Measurements from ENCODE around the gene UBE2H.
"Not testable (repeated sequence)": the region's sequence is repeated elsewhere in the genome, so short reads cannot be mapped to it uniquely, and the experiment has no call there.

UBE2H gene

DNA sequence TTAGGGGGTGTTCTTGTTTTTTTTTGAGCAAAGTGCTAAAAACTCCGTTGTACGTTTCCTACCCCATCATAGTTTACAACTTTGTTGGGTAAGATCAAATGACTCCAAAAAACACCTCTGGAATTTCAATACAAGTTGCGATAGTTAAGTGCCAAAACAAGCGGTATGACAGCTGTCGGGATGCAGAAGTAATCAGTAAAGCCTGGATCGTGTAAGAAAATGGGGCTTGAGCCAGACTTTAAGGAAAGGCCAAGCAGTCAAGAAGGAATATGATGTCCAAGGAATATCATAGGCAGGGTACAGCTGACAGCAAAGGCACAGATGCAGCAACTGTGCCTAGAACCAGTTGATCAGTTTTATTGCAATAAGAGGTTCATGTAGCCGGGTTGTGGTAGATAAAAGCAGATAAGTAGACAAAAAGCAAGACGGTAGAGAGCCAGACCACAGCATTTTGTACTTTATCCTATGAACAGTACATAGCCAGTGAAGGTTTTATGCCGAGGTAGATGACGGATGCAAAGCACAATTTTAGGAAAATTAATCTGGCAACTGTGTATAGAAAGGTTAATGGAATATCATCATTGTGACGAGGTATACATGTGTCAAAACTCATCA is 45.5 kb downstream of the UBE2H start:
- no peak for DNase-seq

DNA sequence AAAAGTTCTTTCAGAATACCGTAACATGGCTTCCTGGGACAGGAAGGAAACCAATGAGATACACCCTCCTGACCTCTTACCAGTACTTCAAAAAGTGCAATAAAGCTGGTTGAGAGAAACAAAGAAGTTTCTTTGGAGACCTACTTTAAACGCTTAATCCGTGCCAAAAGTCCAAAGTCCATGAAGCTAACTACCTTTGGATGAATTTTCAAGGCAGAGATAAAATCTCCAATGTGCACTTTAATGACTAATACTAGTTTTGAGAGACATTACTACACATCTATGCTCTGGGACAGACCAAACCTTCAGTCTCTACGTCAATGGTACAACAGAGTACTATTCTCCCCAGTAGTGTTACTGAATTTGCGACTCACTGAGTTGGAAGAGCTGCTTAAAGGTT is 46.1 kb downstream of the UBE2H start:
- no peak for DNase-seq

DNA sequence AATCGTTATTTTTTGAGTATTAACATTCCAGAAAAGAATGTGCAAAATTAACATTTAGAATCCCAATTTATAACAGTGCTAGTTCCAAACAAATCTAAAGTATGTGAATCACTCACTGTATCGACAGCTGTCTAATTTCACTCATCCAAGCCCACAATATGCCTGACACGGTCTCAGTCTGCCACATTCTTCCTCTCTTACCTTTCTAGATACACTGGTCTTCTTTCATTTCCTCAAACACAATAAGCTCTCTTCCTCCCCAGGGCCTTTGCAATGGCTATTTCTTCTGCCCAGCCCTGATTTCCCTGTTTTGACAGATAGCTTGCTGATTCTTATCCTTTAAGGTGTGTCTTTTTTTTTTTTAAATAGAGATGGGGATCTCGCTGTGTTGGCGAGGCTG is 48.8 kb downstream of the UBE2H start:
- DNase-seq = no peak

DNA sequence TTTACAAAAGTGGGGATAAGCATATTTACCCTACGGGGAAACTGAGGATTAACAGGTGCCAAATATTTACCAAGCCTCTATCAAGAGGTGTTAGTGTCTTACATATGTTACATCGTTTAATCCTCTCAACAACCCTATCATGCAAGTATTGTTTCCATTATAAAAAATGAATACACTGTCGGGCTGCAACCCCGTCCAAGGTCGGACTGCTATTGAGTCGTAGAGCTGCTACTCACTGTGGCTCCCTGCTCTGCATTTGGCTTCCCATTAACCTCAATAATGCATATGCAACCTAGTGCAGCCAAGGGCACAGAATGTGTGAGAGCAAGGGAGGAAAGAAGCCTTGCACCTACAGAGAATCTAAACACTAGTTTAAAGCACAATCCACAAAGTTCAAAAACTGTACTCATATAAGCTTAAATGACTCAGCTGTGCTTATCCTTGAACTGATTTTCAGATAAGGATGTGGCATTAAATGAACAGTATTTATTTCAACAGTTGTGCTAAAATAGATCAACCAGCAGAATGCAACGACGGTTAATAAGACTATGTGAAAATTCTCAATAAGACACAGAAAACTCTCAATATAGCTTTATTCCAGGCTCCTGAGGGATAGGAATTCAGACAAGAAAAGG is 49.9 kb downstream of the UBE2H start:
- DNase-seq = no peak

DNA sequence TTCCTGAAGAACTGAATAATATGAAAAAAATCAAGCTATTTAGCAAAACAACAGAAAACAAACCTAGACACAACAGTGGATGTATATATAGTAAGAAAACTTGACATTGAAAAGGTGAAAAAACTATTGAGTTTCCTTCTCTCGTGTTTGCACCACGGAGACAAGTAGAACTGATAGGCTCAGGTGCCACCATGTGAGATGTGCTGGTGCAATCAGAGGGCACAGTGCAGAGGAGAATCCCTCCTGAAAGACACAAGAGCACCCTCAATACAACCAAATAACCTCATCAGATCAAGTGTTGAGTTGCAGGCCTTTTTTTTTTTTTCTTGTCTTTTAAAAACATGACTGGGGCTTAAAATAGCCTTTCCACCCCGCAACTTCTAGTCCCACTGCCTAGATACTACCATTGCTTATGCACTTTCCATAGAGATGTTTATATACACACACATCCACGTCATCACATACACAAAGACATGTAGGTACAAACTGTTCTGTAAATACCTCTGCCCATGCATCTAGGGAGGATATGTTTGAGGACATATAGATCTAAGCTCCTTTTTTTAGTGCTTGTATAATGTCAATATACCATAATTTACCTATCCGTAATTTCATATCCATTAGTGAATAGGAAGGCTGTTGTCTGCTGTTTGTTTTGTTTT is 54.1 kb downstream of the UBE2H start:
- no peak for DNase-seq

DNA sequence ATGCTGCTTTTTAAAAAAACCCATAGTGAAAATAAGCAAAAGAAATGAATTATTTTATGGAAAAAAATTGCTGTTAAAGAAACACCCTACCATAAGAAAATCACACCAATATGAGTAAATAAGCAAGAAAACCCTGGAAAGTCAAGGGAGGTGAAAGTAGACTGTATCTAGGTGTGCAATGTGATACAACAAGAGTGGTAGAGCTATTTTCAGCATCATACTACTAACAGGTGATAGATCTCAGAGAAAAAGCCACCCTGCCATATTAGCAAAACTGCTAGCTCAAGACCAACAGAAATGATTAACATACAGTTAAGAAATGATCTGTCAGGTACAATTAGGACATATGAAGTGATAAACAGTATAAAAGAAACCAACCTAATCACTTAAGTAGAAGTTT is 54.8 kb downstream of the UBE2H start:
- no peak for DNase-seq

DNA sequence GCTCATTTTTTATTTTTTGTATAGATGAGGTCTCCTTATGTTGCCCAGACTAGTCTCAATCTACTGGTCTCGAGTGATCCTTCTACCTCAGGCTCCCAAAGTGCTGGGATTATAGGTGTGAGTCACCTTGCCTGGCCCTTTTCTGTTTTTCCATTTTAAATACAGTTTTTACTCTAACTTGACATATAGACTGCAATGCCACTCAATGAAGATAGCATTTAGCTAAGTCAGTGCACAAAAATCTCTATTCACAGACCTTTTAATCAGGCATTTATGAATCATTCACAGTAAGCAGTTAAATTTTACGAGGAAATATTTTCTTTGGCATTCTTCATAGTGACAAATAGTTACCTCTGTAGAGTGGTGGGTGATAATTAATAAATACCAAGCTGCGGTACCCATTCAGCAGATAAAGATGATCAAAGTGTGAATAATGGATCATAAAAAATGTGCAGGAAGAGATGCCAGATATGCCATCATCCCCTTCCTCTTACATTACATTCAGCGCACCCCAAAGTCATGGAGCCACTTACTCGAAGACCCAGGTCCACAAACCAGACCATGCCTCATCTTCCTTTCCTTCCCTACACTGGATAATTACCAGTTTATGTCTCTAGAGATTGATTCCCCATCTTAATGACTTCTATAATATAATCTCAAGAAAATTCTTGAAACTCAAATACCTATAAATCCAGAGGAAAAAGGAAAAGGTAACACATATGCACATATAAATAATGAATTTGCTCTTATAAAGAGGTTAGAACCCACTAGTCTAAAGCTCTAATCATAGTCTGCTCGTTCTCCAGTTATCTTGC is 56.0 kb downstream of the UBE2H start:
- DNase-seq = no peak

DNA sequence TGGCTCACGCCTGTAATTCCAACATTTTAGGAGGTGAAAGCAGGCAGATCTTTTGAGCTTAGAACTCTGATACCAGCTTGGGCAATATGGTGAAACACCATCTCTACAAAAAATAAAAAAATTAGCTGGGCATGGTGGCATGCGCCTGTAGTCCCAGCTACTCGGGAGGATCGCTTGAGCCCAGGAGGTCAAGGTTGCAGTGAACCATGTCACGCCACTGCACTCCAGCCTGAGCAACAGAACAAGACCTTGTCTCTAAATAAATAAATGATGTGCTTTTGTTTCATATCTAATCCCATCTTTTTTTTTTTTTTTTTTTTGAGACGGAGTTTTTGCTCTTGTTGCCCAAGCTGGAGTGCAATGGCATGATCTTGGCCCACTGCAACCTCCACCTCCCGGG is 58.6 kb downstream of the UBE2H start:
- DNase-seq = not testable (repeated sequence)

DNA sequence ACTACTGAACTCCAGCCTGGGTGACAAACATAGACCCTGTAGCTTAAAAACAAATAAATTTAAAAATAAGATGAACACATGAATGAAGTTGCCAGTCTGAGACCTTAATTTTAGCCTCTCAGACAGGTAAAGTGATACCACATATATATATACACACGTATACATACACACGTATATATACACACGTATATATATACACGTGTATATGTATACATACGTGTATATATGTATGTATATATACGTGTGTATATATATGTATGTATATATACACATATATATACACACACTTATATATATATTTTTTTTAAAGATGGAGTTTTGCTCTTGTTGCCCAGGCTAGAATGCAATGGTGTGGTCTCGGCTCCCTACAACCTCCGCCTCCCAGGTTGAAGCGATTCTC is 62.7 kb downstream of the UBE2H start:
- DNase-seq = no peak

DNA sequence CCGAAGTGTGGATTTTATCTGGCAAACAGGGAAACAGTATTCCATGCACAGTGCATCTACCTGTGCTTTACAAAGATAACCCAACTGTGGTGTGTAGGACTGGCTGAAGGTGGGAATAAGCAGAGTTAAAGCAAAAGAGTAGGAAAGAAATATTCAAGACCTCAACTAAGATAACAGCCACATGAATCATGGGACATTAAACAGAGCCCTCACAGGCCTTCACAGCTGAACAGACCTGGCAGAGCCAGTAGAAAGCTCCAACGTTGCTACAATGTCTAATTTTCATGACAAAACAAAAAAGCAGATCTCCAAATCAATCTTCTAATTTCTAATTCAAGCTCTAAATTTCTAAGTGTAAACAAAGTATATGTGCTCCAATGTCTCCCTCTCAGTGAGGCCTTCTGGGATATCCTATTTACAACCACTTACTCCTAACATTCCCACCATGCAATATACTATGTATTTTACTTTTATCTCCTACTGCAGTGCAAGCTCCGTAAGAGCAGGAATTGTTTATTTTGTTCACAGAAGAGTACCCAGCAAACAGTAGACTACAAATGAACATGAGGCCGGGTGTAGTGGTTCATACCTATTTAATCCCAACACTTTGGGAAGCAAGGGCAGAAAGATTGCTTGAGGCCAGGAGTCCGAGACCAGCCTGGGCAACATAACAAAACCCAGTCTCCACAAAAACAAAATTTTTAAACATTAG is 63.5 kb downstream of the UBE2H start:
- DNase-seq = peak; percentile 73

DNA sequence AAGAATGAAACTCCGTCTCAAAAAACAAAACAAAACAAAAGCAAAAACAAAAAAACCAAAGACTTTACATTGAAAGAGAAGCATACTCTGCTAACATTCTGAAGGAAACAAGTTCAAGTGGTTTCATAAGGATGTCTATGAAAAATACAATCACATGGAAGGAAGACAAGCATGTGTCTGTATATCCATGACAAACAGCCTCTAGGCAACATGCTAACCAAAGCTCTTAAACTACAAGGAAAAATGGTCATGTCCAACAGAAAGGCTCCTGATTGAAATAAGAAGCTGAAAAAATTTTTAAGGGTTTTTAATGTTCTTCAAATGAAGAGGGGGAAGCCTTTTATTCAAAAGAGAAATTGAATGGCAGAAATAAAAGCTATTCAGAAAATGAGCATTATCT is 64.9 kb downstream of the UBE2H start:
- no peak for DNase-seq

DNA sequence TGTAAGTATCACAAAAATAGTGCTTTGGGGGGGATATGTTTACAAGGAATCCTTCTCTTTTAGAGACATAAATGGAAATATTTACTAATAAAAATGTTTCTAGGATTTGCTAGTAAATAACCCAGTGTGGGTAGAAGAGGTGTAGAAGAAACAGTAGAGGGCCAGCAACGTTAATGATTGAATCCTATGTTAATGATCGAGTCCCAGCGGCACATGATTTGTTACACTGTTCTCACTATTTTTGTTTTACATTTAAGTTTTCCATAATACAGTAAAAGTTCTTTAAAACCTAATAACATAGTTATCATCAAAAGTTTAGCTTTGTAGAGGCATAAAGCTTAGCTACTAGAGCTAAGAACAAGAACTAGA is 66.0 kb downstream of the UBE2H start:
- no peak for DNase-seq

DNA sequence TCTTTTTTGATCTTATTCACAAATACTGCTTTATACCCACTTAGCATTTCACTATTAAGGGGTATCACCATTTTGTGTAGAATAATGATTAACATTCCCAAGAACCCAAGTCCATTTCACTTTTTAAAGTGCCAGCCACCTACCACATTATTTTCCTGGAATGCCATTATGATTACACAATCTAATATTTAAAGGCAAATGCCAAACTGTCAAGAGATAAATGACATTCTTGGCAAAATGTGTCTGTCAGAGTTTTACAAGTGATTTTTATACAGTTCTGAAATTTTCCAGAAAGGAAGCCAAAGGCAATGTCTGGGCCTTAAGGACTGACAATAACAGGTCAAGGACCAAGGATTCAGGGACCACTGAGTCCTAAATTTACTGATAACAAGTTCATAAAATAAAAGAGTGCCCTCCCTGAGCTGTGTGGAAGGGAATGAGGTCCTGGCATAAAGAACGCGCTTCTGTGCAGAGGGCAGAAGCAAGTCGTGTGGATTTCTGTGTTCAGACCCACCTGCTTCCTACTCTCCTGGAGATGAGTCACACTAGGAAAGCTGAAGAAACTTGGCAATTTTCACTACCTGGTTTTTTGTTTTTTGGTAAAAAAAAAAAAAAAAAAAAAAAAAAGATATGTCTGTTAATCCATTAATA is 66.5 kb downstream of the UBE2H start:
- no peak for DNase-seq

DNA sequence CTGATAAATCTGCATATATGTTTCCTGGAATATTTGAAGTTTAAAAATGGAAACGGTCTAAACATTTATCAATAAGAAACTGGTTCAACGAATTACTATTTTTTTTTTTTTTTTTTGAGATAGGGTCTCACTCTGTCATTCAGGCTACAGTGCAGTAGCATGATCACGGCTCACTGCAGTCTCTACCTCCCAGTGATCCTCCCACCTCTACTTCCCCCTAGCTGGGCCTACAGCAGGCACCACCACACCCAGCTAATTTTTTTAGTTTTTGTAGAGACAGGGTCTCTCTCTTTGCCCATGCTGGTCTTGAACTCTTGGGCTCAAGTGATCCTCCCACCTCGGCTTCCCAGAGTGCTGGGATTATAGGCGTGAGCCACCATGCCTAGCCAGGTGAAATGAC is 68.3 kb downstream of the UBE2H start:
- DNase-seq = no peak

DNA sequence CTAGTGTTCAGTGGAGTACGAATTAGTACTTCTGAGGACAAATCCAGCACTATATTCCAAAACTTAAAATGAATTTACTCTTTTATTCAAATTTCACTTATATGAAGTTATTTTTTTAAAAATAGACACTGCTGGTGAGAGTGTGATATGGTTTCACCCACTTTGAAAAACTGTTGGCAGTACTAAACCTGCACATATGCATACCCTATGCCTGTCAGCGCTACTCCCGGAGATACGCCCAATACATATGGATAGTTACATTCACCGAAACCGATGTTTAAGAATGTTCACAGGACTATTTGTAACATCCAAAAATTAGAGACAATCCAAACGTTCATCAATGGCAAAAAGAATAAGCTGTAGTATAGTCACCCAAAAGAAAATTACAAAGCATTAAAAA is 69.6 kb downstream of the UBE2H start:
- no peak for DNase-seq

DNA sequence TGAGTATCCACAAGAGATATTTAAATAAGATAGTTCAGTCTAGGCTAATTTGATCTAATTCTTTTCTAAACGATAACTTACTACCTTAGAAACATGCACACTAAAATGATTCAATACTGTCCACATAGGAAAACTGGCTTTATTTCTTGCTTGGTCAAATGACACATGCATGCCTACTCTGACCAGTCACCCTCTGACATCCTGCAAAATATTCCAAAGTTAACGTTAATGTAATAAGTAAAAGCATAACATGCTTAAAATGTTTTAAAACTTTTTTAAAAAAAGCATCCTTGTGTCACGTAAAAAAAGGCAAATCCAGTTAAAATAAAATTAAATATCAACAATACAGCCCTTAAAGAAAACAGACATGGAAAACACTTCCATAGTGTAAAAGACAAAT is 70.2 kb downstream of the UBE2H start:
- DNase-seq = no peak

DNA sequence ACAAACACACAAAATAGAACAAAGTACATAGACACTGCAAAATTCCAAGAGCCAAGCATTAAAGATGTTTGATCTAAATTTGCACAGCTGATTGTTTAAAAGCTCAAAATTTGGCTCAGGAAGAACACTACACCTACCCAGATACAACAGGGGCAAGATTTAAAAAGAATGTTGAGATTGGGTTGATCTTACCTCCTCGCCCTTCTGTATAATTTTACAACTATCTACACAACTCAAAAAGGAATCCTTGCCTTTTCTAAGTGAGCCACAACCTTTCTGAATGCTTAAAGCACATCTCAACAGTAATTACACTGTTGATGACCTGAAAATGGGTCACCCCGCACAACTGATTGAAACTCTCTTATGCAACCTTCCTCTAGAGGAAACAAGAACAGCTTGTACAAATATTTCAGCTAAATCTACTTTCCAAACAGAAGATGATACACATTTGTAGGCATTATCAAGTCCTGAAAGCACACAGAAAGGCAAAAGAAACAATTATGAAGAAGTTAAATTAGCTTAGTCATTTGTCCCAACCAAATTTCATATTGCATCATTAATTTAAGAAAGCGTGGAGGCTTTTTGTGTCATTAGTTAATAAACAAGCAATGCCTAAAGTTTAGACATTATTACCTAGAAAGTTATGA is 75.5 kb downstream of the UBE2H start:
- DNase-seq = no peak

DNA sequence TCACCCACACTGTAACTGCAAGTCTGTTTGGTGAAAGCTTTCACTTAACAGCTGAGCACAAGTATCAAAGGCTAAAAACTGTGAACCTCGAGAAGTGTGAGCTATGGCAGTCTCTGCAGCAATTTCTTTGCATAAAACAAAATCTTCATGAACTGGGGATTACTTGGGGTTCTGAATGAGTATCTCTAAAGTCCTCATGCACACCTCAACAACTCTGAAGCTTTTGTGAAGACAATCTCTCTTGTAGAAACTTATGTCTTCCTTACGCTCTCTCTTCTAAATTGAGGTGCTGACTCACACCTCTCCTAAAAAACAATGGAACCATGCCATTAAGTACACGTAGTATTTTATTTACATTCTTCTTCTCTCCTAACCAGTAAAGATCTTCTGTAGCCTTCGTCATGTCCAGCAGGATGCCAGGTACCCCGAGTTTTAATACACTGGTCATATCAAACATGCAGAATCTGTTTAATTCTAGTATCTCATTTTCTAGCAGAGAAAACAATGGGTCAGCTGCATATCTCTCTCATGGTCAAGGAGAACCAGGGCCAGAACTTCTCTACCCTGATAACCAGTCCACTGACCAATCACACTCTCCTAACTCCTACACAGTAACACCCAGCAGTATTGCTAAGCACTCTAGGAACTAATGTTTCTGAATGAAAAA is 76.9 kb downstream of the UBE2H start:
- DNase-seq = no peak

DNA sequence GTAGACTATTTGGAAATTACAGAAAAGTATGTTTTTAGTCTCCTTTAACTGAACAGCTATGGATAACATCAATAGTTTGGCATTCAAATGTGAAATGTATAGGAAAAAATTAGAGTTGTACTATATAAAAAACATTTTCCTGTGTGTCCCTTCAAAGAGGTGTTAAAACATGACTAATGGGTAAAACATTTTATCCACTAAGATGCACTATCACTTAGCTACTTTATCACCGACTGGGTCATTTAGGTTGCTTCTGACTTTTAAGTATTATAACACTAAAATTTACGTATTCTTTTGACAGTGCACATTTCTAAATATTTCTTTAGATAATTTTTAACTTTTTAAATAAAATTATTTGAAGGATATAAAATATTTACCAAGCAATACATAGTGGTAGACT is 77.6 kb downstream of the UBE2H start:
- no peak for DNase-seq

DNA sequence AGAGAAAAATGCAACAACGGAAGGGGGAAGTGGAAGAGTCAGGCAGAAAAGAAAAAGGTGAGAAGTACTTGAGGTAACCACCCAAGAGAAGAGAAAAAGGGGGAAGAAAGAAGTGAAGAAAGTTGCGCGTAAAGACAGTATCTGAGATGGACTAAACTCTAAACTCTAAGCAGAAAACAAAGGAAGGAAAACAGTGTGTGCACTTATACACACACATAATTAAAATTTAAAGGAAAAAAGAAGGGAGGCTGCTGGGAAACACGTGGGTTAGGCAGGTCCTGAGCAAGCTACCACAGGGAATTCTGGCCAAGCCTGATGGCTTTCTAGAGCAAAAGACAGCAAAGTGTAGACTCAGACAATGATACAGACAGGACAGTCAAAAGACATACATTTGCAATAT is 78.0 kb downstream of the UBE2H start:
- no peak for DNase-seq

DNA sequence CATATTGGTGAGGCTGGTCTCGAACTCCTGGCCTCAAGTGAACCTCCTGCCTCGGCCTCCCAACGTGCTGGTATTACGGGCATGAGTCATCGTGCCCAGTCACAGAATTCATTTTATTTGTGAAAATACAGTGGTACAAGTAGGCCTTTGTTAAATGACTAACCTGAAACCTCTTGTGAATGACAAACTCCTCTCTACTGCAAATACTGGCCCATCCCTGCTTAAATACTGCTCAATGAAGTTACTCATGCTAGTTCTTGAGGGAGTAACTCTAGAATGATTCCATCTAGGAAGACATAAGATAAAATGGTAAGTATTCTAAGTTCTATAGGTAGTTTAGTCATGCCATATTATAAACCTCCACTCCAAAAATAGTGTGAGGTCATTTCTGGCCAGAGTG is 80.7 kb downstream of the UBE2H start:
- no peak for DNase-seq

DNA sequence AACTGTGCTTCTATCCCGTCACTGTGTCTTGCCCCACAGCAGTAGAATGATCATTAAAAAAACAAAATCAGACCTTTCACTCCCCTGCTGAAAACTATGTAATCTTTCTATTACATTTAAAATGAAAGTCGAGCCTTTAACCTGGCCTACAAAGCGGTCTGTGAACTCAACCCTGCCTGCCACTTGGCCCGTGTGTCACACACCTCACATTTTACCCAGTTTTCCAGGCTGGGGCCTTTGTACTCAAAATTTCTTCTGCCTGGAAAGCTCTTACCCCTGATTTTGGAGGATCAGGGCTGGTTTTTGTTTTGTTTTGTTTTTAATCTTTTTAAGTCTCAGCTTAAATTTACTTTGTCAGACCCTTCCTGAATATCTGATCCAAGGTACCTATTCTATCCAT is 82.1 kb downstream of the UBE2H start:
- DNase-seq = no peak

Data from NCI-H510A treated with DMSO at 0.1 percent for 48 hours (cell line).